CD4-positive, alpha-beta T cell treated with Interleukin-15 for 1 hour (primary cell): ENCODE measurements around the gene KAZN.

Experiments
- DNase-seq: peaks from one replicate; pipeline ENCODE4 v3.0.0-alpha.2; 2020

KAZN gene

GRCh38 chr1:14841951-14842350 lies 243.5 kb downstream of the KAZN start:
- no peak for DNase-seq

GRCh38 chr1:14842361-14842760 lies 243.9 kb downstream of the KAZN start:
- DNase-seq = no peak

- DNase-seq = no peak
These were observed 244.4 kb downstream of the KAZN start for GRCh38 chr1:14842891-14843290.

GRCh38 chr1:14843525-14843924 lies 245.0 kb downstream of the KAZN start:
- no peak for DNase-seq

DNA sequence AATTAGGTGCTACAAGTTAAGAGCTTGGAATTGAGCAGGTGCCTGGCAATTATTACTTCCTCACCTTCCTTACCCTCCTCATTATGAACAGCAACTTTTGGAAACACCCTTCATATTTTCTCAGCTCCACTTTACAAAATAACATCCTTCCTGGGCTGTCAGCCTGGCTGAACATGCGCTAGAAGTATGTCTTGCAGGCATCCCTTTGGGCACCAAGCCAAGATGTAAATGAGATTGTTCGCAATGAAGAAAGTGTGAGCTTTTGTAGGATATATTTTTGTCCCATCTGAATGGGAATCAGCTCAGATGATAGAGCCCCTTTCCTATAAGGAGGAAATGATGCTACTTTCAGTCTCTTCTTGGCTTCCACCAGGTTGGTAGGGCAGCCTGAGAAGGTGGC lies 245.9 kb downstream of the KAZN start:
- DNase-seq = no peak

- no peak for DNase-seq
These were observed 246.6 kb downstream of the KAZN start for GRCh38 chr1:14844923-14845617.

DNA sequence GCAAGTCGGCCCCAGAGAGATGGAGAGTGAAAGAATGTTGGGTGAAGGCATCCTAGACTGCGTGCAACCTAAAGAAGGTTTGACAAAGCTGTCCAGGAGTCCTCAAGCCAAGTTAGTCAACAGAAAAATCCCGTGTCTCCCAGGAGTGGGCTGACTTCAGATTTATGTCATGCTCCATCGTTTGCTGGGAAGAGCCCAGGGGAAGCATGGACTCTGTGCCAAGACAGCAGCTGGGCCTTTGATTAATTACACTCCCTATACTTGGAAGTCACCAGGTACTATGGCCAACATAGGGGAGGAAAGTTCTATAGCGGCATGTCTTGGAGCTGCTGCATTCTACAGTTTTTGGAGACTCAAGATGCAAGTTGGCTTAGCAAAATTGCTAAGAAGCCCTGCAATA lies 247.4 kb downstream of the KAZN start:
- DNase-seq = no peak

- DNase-seq = no peak
These were observed 248.2 kb downstream of the KAZN start for GRCh38 chr1:14846688-14847087.

DNA sequence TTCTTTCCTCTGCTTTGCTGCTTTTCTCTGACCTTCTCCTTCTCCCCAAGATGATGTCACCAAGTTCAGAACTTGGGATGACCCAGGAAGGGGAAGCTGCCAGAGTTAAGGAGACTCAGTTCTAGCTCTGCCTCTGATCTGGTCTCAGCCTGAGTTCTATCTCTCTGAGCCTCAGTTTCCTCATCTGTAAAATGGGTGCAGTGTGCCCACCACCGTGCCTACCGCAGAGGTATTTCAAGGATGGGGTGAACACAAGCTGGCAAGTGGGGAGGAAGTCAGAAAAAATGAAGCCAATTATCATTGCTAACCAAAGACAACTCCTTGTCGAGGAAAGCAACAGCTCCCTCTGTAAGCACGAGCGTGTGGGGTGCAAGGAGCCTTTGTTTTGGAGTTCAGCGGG lies 249.7 kb downstream of the KAZN start:
- DNase-seq = no peak

- no peak for DNase-seq
These were observed 250.1 kb downstream of the KAZN start for GRCh38 chr1:14848625-14849024.

DNA sequence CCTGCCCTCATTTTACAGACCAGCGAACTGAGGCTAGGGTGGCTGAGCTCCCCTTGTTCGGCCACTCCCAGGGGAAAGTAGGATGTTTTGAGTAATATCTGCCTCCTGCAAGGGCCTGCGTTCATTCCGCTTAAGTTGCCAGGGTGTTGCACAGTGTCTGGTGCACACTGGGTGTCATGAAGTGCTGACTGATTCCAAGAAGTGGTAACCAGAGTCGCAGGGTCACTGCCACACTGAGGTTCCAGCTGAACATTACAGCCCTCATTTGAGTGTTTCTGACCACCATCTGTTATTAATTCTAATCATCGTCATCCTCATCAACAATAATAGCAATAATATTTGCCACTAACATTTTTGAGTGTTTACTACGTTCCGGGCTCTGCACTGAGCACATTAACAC lies 250.6 kb downstream of the KAZN start:
- no peak for DNase-seq

- DNase-seq = no peak
These were observed 252.1 kb downstream of the KAZN start for GRCh38 chr1:14850563-14850962.

DNA sequence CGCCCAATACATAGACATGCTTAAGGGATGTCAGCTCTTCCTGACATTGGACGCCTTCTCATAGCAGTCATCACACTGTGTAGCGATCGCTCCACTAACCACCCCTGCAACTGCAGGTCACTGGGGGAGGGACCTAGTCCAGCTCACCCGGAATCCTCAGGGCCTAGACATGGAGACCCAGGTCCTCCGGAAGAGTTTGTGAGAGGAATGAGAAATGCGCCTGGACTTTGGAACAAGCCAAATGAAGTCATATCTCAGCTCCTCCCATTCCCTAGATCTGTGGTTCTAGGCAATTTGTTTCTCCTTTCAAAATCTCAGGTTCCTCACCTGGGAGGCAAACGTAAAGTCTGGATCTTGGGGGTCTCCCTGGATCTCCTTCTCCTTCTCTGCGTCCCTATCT lies 253.3 kb downstream of the KAZN start:
- DNase-seq = no peak

DNA sequence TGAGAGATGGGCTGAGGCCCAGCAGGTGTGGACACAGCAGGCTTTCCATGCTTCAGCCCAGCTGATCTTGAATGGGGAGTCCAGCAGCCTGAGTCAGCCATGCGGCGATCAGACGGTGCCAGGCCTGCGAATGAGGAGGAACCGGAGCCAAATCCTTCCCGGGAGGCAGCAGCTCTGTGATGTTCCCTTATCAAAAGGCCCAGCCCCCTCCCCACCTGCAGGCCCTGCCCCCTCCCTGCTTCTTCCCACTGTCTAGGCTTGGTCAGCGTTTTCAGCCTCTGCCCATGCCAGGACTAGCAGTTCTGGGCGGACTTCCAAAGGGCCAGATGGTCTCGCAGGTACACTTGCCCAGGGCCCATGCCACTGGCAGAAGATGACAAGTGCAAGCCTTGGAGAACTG lies 253.8 kb downstream of the KAZN start:
- DNase-seq = no peak

DNA sequence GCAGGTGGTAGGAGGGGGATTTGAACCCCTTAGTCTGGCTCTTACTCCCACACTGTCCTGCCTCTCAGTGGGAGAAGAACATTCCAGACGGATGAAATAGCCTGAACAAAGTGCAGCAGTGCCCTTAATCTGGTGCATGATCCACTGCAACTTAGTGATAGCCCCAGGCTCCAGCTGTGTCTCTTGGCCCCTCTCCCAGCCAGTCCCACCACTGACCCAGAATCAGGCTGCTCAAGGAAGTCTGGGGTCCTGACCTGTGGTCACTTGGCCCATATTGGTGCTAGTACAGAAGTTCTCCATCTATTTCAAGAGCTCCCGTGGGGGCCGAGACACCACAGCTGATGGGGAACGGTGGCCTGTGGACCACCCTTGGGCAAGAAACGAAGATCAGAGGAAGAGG lies 255.0 kb downstream of the KAZN start:
- DNase-seq = no peak

- DNase-seq = no peak
These were observed 256.8 kb downstream of the KAZN start for GRCh38 chr1:14855268-14855667.

GRCh38 chr1:14855801-14856200 lies 257.3 kb downstream of the KAZN start:
- no peak for DNase-seq

DNA sequence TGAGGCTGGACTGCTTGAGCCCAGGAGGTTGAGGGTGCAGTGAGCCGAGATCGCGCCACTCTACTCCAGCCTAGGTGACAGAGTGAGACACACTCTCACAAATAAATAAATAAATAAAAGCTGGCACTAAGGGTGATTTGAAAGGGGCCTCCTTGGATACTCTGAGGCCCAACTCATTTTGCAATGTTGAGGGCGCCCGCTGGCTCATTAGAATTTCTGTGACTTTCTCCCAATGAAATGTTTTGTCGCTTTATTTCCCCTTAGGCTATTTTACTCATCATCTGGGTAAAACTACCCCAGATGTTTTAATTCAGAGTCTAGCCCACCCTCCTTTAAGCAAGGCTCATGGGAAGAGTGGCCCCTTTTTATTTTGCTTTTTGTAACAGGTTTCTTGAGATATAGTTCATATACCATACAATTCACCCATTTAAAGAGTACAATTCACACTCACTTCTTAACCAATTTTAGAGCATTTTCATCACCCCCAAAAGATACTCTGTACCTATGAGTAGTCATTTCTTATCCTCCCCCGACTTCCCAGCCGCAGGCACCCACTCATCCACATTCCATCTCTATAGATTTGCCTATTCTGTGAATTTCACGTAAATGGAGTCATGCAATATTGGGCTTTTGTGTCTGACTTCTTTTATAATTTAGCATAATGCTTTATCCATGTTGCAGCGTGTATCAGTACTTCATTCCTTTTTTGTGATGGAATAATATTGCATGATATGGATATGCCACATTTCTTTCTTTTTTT lies 259.1 kb downstream of the KAZN start:
- no peak for DNase-seq

DNA sequence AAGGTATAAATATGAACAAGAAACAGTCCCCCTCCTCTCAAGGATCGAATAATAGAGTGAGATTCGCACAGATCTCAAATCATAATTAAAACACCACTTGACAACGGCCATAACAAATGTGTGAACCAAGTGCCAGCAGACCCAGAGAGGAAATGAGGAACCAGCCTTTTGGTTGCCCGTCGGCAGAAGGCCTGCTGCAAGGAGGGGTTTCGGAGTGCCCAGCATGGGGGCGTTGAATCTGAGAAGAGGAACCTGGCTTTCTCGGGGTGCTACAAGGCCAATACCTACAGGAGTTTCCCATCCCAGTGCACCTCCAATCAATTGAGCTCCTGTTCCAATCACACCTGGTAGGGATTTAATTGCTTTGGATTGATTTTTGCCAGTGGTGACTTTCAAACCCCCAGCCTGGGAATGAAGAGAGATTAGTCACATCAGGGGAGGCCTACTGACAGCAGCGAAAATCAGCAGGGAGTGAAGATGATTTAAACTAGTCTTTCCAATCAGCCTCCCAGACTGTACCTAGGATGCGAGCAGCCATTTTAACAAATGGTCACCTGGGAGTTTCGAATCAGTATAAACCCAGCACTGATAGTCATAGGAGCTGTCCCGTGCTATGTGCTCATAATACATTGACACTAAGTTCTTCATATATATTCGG lies 263.8 kb downstream of the KAZN start:
- no peak for DNase-seq

- no peak for DNase-seq
These were observed 266.6 kb downstream of the KAZN start for GRCh38 chr1:14865106-14865505.

DNA sequence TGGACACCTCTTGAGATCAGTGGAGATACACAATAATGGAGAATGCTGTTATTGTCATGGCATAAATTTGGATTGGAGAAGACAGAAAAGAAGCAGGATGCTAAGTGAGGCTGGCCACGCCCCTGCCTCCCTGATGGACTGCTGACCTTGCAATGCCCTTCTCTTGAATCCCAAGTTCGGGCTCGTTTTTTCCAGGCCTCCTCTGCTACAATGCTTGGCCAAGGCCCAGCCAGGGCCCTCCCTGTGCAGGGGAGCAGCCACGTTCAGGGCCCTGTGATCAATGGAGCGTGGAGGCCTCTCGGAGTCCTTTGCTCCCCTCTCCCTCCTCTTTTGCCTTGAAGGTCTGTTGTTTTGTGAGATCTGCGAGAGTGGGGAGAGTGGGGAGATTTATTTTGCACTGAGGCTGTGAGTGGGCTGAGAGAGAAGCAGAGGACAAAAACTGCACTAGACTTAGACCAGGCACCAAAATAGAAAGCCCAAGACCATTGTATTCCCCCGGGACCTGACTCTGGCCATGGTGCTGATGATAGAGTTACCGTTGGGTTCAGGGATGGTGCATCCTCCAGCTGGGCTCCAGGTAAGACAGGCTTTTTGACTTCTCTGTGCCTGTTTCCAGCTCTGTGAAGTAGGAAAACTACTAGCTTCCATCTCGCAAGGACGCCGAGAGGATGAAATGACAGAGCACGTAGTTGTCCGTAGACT lies 268.6 kb downstream of the KAZN start:
- DNase-seq = no peak

DNA sequence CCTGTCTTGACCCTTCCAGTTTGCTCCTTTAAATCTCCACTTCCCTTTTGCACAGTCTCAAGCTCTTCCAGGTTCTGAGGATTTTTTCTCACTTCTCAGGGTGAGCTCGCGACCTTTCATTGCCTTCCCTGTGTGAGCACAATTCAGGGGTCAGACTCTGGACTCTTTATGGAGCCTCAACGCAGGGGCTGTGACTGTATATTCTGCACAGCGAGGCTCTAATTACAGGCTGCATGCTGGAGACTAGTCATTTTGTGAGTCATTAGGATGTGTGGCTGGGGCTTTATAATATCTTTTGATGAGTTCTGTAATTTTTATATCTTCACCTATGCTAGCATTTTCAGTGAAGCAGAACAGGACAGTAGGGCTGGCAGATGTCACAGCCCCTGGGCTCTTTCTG lies 270.7 kb downstream of the KAZN start:
- no peak for DNase-seq

GRCh38 chr1:14871218-14871970 lies 272.9 kb downstream of the KAZN start:
- no peak for DNase-seq
